DND-41 (cell line): ENCODE results near the gene SEC14L5.
"Not testable (repeated sequence)": the region's sequence is repeated elsewhere in the genome, so short reads cannot be mapped to it uniquely, and the experiment has no call there.

Source experiments
- ATAC-seq: fragments of 200-7000 bp; cut with Tn5 transposase; 3 replicates; pipeline ENCODE4 v1.9.1; 2021; ENCODE audit warnings: low read depth; ENCODE audit not compliant: insufficient read depth
- DNase-seq: peaks from one replicate; pipeline ENCODE4 v3.0.0-alpha.2; 2020
- H2AFZ ChIP-seq: 2 replicates; pipeline ENCODE4 v1.6.0; 2012; ENCODE audit warnings: low read depth, low read length
- H3K27ac ChIP-seq: 2 replicates; pipeline ENCODE4 v1.5.1; 2012; ENCODE audit warnings: low read length, inconsistent platforms
- H3K27me3 ChIP-seq: fragments of 200-600 bp; sonication (generic); 2 replicates; pipeline ENCODE4 v1.6.0; 2012; ENCODE audit warnings: low read length, mild to moderate bottlenecking, inconsistent platforms; ENCODE audit not compliant: insufficient read depth, poor library complexity
- H3K36me3 ChIP-seq: 2 replicates; pipeline ENCODE4 v1.5.1; 2012; ENCODE audit warnings: low read length, inconsistent platforms; ENCODE audit not compliant: insufficient read depth
- H3K4me1 ChIP-seq: 2 replicates; pipeline ENCODE4 v1.5.1; 2012; ENCODE audit warnings: mild to moderate bottlenecking, low read length; ENCODE audit not compliant: insufficient read depth
- H3K4me2 ChIP-seq: 2 replicates; pipeline ENCODE4 v1.6.0; 2012; ENCODE audit warnings: mild to moderate bottlenecking, moderate library complexity, low read length, inconsistent platforms; ENCODE audit not compliant: insufficient read depth
- H3K4me3 ChIP-seq, 2 experiments: fragments of 200-600 bp in 1 of 2; shearing (Covaris generic) in 1 of 2; 2 replicates each; pipeline ENCODE4 v1.5.1; 2012 to 2016; ENCODE audit warnings: inconsistent platforms in 2 of 2, low read length in 2 of 2, mild to moderate bottlenecking in 2 of 2, low read depth in 1 of 2, moderate library complexity in 1 of 2
- H3K79me2 ChIP-seq: 2 replicates; pipeline ENCODE4 v1.6.0; 2012; ENCODE audit warnings: low read length, inconsistent platforms; ENCODE audit not compliant: insufficient read depth
- H3K9ac ChIP-seq: 2 replicates; pipeline ENCODE4 v1.6.0; 2012; ENCODE audit warnings: low read depth, mild to moderate bottlenecking, inconsistent platforms, low read length, moderate library complexity
- H3K9me3 ChIP-seq: 2 replicates; pipeline ENCODE4 v1.5.1; 2012; ENCODE audit warnings: low read length, moderate library complexity, mild to moderate bottlenecking, inconsistent platforms; ENCODE audit not compliant: insufficient read depth, severe bottlenecking
- H4K20me1 ChIP-seq: 2 replicates; pipeline ENCODE4 v1.6.0; 2012; ENCODE audit warnings: low read length; ENCODE audit not compliant: insufficient read depth
- CTCF ChIP-seq: IDR thresholded peaks from 2 replicates; pipeline ENCODE4 v1.5.1; 2012; ENCODE audit warnings: borderline replicate concordance, low read length, moderate library complexity, mild to moderate bottlenecking; ENCODE audit not compliant: poor library complexity, severe bottlenecking; ENCODE audit errors: extremely low read depth
- EZH2 ChIP-seq: IDR thresholded peaks from 3 replicates; pipeline ENCODE4 v1.6.1; 2012; ENCODE audit warnings: borderline replicate concordance, low read depth, mild to moderate bottlenecking, moderate library complexity, low read length, inconsistent platforms; ENCODE audit not compliant: severe bottlenecking

The SEC14L5 gene

DNA sequence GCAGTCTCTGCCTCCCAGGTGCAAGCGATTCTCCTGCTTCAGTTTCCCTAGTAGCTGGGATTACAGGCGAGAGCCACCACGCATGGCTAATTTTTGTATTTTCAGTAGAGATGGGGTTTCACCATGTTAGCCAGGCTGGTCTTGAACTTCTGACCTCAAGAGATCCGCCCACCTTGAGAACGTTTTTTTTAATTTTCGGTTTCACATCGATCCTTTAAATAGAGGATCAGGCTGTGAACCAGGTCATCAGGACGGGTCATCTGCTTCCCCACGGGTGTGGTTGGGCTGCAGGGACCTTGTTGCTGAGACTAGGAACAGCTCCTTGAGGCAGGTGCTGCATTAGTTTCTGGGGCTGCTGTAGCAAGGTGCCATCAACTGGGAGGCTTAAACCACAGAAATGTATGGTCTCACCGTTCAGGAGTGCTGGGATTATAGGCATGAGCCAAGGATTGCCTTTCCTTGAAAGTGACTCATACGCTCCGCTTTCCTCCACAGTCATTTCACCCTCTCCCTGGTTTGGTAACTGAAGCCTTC lies 83.5 kb downstream of the SEC14L5 start:
- Histone ChIP-seq H3K36me3 (no peaks in the 10 kb centered on the region), H3K79me2 (no peaks in the 10 kb centered on the region), H3K4me2 (no peak overlapping the region), H3K4me1 (no peaks in the 10 kb centered on the region), H3K9ac (no peak overlapping the region), H3K9me3 (no peaks in the 10 kb centered on the region), H3K27ac (no peak overlapping the region), H2AFZ (no peak overlapping the region), H3K27me3 (no peaks in the 10 kb centered on the region), H3K4me3 (no peak overlapping the region), H4K20me1 (no peaks in the 10 kb centered on the region; the same call in 1 of the 2 replicates)
- ATAC-seq (no peak), DNase-seq (no peak)
- TF ChIP-seq EZH2 (no peak), CTCF (no peak)

- no peaks in the 10 kb centered on the region; the same call in 1 of the 2 replicates for H4K20me1 ChIP-seq
- H3K79me2 ChIP-seq = no peaks in the 10 kb centered on the region
- no peak overlapping the region for H3K9ac ChIP-seq
- H3K27me3 ChIP-seq = no peaks in the 10 kb centered on the region
- no peaks in the 10 kb centered on the region for H3K9me3 ChIP-seq
- ATAC-seq = no peak
- H3K36me3 ChIP-seq = no peaks in the 10 kb centered on the region
- no peak overlapping the region for H2AFZ ChIP-seq
- no peak for DNase-seq
- no peaks in the 10 kb centered on the region for H3K4me1 ChIP-seq
- no peak overlapping the region for H3K4me2 ChIP-seq
- TF ChIP-seq CTCF = no peak
- TF ChIP-seq EZH2 = no peak
- no peak overlapping the region for H3K27ac ChIP-seq
- H3K4me3 ChIP-seq = no peak overlapping the region
These were observed 84.5 kb downstream of the SEC14L5 start for GRCh38 chr16:5042574-5043171.

GRCh38 chr16:5044011-5044540 lies 85.9 kb downstream of the SEC14L5 start:
- H3K36me3 ChIP-seq = no peaks in the 10 kb centered on the region
- no peaks in the 10 kb centered on the region for H3K27me3 ChIP-seq
- TF ChIP-seq CTCF (no peak), EZH2 (no peak)
- H3K27ac ChIP-seq = no peak overlapping the region
- H3K4me1 ChIP-seq = no peaks in the 10 kb centered on the region
- H2AFZ ChIP-seq = no peak overlapping the region
- DNase-seq (no peak), ATAC-seq (no peak)
- no peaks in the 10 kb centered on the region; the same call in 1 of the 2 replicates for H4K20me1 ChIP-seq
- H3K79me2 ChIP-seq = no peaks in the 10 kb centered on the region
- no peak overlapping the region for H3K9ac ChIP-seq
- H3K4me2 ChIP-seq = no peak overlapping the region
- no peaks in the 10 kb centered on the region for H3K9me3 ChIP-seq
- no peak overlapping the region for H3K4me3 ChIP-seq

GRCh38 chr16:5044581-5044980 lies 86.5 kb downstream of the SEC14L5 start:
- not testable (repeated sequence) for H3K27me3 ChIP-seq, H3K4me2 ChIP-seq, H3K4me3 ChIP-seq, H4K20me1 ChIP-seq, H3K9me3 ChIP-seq, H2AFZ ChIP-seq, H3K36me3 ChIP-seq, ATAC-seq, H3K9ac ChIP-seq, H3K4me1 ChIP-seq, DNase-seq, H3K79me2 ChIP-seq, H3K27ac ChIP-seq
